Measurements from ENCODE around the gene C14orf39. TPM values are rescaled to one million over a fixed set of nuclear protein-coding genes. Genes with fewer than 3 reads are reported as not detected.
"Not testable (repeated sequence)": the region's sequence is repeated elsewhere in the genome, so short reads cannot be mapped to it uniquely, and the experiment has no call there.

Gene C14orf39
- total RNA-seq, 1 donor, result 0.18 TPM

GRCh38 chr14:60495946-60496345, 10.1 kb upstream of the C14orf39 start:
- no peak overlapping the region for H3K4me3 ChIP-seq (ENCODE audit: low read depth, low read length)
- no peak for TF ChIP-seq CTCF (IDR thresholded peaks at IDR 0.05; ENCODE audit: insufficient read depth, low read length)
- DNase-seq (ENCODE audit: low read depth), result no peak

GRCh38 chr14:60490270-60490669, 4.4 kb upstream of the C14orf39 start:
- no peak for DNase-seq (ENCODE audit: low read depth)
- no peak overlapping the region for H3K4me3 ChIP-seq (ENCODE audit: low read depth, low read length)
- no peak for TF ChIP-seq CTCF (IDR thresholded peaks at IDR 0.05; ENCODE audit: insufficient read depth, low read length)

GRCh38 chr14:60488175-60488574, 2.3 kb upstream of the C14orf39 start:
- DNase-seq (ENCODE audit: low read depth), result no peak
- peak; percentile 16 for TF ChIP-seq CTCF (IDR thresholded peaks at IDR 0.05; ENCODE audit: insufficient read depth, low read length)
- H3K4me3 ChIP-seq (ENCODE audit: low read depth, low read length), result no peak overlapping the region

- H3K4me3 ChIP-seq (ENCODE audit: low read depth, low read length), result no peak overlapping the region
- no peak for TF ChIP-seq CTCF (IDR thresholded peaks at IDR 0.05; ENCODE audit: insufficient read depth, low read length)
- no peak for DNase-seq (ENCODE audit: low read depth)
These were observed 1.3 kb upstream of the C14orf39 start for GRCh38 chr14:60487211-60487610.

- H3K4me3 ChIP-seq (ENCODE audit: low read depth, low read length), result peak overlapping the region; percentile 51
- TF ChIP-seq CTCF (IDR thresholded peaks at IDR 0.05; ENCODE audit: insufficient read depth, low read length), result no peak
- no peak for DNase-seq (ENCODE audit: low read depth)
These were observed 736 bp downstream of the C14orf39 start for GRCh38 chr14:60485057-60485597.

- no peak for TF ChIP-seq CTCF (IDR thresholded peaks at IDR 0.05; ENCODE audit: insufficient read depth, low read length)
- H3K4me3 ChIP-seq (ENCODE audit: low read depth, low read length), result no peak overlapping the region
- DNase-seq (ENCODE audit: low read depth), result no peak
These were observed 3.1 kb downstream of the C14orf39 start for GRCh38 chr14:60482743-60483142.

GRCh38 chr14:60480248-60480647, 5.6 kb downstream of the C14orf39 start:
- DNase-seq (ENCODE audit: low read depth); H3K4me3 ChIP-seq (ENCODE audit: low read depth, low read length): not testable (repeated sequence)
